ENCODE measurements around the gene MIDN.

Gene MIDN

GRCh38 chr19:1266916-1267476 is 18.6 kb downstream of the MIDN start:
- DNase-seq (ENCODE audit: low spot score), result peak; percentile 80
- in situ Hi-C loops (cut with MboI; ENCODE audit: low pct_unique_long_range_greater_than_20kb, low sequenced_read_pairs, unreplicated experiment), result no loop called here

DNA sequence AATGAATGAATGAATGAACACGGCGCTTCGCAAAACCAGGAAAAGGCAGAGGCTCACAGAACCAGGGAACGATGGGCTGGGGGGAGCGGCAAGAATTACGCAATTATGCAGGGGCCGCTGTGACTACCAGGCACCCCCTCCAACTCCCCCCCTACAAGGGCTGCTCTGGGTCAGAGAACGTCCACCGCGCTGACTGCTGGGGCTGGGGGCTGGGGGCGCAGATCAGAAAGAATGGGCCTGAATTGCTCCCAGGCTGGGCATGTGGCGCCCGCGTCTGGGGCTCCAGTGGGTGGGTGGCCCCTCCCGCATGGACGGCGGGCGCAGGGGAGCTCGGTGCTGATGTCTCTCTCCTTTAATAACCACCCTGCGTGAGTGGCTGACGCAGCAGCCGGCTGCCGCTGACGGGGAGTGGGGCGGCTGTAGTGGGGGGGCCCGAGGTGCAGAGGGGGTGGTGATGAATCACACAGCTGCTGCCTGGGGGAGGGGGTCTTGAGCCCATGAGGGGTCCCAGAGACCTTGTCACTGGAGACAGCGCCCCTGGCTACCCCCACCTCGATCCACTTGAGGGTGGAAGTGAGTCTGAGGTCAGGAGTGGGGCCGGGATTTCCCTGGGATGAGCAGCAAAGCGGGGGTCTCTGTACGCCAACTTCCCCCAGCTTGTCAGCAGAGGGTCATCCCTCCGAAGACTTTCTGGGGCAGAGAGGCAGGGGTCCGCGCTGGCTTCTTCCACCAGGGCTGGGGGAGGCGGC is 19.3 kb downstream of the MIDN start:
- in situ Hi-C loops (cut with MboI; ENCODE audit: low pct_unique_long_range_greater_than_20kb, low sequenced_read_pairs, unreplicated experiment), result no loop called here
- TF ChIP-seq, protein P1, sequence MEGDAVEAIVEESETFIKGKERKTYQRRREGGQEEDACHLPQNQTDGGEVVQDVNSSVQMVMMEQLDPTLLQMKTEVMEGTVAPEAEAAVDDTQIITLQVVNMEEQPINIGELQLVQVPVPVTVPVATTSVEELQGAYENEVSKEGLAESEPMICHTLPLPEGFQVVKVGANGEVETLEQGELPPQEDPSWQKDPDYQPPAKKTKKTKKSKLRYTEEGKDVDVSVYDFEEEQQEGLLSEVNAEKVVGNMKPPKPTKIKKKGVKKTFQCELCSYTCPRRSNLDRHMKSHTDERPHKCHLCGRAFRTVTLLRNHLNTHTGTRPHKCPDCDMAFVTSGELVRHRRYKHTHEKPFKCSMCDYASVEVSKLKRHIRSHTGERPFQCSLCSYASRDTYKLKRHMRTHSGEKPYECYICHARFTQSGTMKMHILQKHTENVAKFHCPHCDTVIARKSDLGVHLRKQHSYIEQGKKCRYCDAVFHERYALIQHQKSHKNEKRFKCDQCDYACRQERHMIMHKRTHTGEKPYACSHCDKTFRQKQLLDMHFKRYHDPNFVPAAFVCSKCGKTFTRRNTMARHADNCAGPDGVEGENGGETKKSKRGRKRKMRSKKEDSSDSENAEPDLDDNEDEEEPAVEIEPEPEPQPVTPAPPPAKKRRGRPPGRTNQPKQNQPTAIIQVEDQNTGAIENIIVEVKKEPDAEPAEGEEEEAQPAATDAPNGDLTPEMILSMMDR (IDR thresholded peaks at IDR 0.05; ENCODE audit: extremely low read depth, insufficient read depth, missing control alignments), result no peak
- DNase-seq (ENCODE audit: low spot score), result no peak

More at GRCh38 chr19:1266916-1267476, 18.6 kb downstream of the MIDN start:
- TF ChIP-seq, protein P1 (IDR thresholded peaks at IDR 0.05; ENCODE audit: extremely low read depth, insufficient read depth, missing control alignments), result peak; percentile 98

DNA sequence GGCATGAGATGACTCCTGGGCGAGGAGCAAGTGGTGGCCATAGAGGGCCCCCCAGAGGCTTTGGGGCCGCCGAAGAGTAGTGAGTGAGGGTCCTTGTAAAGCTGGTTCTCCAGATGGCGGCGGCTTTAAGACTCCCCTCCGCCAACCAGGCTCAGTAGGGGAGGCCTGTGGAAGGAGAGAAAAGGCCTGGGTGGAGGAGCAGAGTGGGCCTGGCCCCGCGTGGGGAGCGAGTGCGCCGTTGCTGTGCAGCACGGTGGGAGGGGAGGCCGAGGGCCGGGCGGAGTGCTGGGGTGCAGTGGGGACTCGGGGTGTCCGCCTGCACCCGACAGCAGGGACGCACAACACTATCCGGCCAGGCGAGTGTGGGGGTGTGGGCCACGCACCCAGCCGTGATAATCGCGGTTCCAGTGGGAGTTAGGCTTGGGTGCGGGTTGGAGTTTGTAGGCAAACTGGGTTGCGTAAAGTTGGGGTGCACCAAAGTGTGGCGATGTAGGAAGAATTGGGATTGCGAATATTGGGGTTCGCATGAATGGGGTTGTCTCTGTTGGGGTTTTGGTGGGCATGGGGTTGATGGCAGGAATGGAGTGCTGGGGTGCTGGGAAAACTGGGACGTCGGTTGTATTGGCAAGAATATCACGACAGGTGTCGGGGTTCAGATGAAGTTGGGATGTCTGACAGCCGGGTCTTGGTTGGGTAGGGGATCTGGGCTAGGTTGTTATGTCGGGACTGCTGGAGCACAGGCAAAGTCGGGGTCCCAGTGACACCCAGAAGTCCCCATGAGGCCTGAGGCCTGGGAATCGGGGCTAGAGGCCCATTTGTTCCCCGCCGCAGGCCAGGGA is 20.1 kb downstream of the MIDN start:
- DNase-seq (ENCODE audit: low spot score), result no peak
- TF ChIP-seq, protein P1 (IDR thresholded peaks at IDR 0.05; ENCODE audit: extremely low read depth, insufficient read depth, missing control alignments), result no peak
- in situ Hi-C loops (cut with MboI; ENCODE audit: low pct_unique_long_range_greater_than_20kb, low sequenced_read_pairs, unreplicated experiment), result no loop called here

- DNase-seq (ENCODE audit: low spot score), result peak; percentile 100
- TF ChIP-seq, protein P1 (IDR thresholded peaks at IDR 0.05; ENCODE audit: extremely low read depth, insufficient read depth, missing control alignments), result no peak
- in situ Hi-C loops (cut with MboI; ENCODE audit: low pct_unique_long_range_greater_than_20kb, low sequenced_read_pairs, unreplicated experiment), result no loop called here
These were observed 20.7 kb downstream of the MIDN start, which contains the start of gene CIRBP for GRCh38 chr19:1269065-1269477. CIRBP (plus strand) TSS chr19:1269332; CDS start chr19:1270934, 1,602 bp downstream.

DNA sequence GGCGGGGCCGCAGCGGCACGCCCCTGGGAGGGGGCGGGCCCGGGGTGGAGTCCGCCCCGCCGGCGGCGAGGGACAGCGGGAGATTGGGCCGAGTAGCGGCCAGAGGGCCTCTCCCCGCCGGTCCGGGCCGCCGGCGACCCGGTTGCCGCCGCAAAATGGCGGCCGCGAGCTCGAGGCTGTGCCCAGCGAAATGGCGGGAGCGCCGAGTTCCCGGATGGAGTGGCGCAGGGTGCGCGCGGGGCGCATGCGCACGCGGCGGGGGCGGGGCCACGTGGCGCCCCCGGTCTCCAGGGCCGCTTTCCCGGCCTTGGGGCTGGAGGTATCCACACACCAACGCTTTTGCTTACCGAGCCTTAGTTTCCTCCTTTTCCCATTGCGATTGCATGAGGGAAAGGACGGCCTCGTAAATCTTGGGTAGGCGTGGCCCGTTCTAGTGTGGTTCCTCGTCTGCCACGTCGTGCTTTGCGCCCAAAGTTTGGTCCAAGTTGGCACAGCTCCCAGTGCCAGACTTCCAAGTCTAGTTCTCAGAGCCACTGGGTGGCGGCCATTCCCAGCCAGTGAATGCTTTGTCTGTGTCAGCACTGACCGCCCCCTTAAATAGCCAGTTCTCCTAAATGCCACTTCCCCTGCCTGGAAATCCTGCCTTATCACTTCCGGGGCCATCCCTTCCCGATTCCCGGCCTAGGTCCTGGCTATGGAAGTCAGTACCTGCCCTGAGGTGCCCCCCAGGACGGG is 21.3 kb downstream of the MIDN start:
- in situ Hi-C loops (cut with MboI; ENCODE audit: low pct_unique_long_range_greater_than_20kb, low sequenced_read_pairs, unreplicated experiment), result no loop called here
- peak; percentile 95 for DNase-seq (ENCODE audit: low spot score)
- TF ChIP-seq, protein P1 (IDR thresholded peaks at IDR 0.05; ENCODE audit: extremely low read depth, insufficient read depth, missing control alignments), result no peak
